ENCODE data around the gene QRICH2. TPM values are rescaled to one million over a fixed set of nuclear protein-coding genes. Genes with fewer than 3 reads are reported as not detected.

QRICH2 gene
- total and polyA plus RNA-seq, 9 of the 15 experiments (the other 6 are each of a cell fraction or from before 2014, with no cell fraction given) = 0.03 to 1.6 (median 0.81) TPM

DNA sequence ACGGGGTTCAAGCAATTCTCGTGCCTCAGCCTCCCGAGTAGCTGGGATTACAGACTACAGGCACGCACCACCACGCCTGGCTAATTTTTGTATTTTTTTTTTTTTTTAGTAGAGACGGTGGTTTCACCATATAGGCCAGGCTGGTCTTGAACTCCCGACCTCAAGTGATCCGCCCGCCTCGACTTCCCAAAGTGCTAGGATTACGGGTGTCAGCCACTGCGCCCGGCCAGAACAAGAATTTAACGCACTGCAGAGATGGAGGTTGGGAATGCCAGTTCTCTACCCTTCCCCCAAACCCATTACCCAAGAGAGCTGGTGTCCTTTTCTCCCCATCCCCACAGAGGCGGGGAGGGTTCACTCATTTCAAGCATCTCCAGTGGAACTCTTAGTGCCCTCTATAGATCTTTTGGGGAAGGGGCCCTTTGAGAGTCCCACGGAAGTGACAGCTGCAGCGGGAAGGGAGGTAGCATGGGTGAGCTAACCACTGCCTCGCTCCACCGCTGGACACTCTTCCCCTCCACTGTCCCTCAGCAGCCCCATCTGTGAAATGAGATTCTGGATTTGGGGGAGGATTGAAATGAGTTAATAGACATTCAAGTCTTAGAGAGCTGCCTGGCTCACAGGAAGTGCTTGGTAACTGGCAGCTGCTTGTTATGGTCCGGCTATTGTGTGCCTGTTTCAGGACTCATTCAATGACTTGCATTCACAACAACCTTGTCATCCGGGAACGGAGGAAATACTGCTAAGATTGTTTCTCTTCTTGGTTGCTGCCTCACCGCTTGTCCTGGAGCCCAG is 46.5 kb downstream of the QRICH2 start (continued):
- TF ChIP-seq, protein P1, sequence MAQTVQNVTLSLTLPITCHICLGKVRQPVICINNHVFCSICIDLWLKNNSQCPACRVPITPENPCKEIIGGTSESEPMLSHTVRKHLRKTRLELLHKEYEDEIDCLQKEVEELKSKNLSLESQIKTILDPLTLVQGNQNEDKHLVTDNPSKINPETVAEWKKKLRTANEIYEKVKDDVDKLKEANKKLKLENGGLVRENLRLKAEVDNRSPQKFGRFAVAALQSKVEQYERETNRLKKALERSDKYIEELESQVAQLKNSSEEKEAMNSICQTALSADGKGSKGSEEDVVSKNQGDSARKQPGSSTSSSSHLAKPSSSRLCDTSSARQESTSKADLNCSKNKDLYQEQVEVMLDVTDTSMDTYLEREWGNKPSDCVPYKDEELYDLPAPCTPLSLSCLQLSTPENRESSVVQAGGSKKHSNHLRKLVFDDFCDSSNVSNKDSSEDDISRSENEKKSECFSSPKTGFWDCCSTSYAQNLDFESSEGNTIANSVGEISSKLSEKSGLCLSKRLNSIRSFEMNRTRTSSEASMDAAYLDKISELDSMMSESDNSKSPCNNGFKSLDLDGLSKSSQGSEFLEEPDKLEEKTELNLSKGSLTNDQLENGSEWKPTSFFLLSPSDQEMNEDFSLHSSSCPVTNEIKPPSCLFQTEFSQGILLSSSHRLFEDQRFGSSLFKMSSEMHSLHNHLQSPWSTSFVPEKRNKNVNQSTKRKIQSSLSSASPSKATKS (CRISPR knock-in tag; IDR thresholded peaks at IDR 0.05) = no peak
- TF ChIP-seq, protein P2, sequence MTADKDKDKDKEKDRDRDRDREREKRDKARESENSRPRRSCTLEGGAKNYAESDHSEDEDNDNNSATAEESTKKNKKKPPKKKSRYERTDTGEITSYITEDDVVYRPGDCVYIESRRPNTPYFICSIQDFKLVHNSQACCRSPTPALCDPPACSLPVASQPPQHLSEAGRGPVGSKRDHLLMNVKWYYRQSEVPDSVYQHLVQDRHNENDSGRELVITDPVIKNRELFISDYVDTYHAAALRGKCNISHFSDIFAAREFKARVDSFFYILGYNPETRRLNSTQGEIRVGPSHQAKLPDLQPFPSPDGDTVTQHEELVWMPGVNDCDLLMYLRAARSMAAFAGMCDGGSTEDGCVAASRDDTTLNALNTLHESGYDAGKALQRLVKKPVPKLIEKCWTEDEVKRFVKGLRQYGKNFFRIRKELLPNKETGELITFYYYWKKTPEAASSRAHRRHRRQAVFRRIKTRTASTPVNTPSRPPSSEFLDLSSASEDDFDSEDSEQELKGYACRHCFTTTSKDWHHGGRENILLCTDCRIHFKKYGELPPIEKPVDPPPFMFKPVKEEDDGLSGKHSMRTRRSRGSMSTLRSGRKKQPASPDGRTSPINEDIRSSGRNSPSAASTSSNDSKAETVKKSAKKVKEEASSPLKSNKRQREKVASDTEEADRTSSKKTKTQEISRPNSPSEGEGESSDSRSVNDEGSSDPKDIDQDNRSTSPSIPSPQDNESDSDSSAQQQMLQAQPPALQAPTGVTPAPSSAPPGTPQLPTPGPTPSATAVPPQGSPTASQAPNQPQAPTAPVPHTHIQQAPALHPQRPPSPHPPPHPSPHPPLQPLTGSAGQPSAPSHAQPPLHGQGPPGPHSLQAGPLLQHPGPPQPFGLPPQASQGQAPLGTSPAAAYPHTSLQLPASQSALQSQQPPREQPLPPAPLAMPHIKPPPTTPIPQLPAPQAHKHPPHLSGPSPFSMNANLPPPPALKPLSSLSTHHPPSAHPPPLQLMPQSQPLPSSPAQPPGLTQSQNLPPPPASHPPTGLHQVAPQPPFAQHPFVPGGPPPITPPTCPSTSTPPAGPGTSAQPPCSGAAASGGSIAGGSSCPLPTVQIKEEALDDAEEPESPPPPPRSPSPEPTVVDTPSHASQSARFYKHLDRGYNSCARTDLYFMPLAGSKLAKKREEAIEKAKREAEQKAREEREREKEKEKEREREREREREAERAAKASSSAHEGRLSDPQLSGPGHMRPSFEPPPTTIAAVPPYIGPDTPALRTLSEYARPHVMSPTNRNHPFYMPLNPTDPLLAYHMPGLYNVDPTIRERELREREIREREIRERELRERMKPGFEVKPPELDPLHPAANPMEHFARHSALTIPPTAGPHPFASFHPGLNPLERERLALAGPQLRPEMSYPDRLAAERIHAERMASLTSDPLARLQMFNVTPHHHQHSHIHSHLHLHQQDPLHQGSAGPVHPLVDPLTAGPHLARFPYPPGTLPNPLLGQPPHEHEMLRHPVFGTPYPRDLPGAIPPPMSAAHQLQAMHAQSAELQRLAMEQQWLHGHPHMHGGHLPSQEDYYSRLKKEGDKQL (CRISPR knock-in tag; IDR thresholded peaks at IDR 0.05; ENCODE audit: borderline replicate concordance) = no peak
- no peak for TF ChIP-seq HMBOX1 (IDR thresholded peaks at IDR 0.05)
- TF ChIP-seq HMG20A (CRISPR knock-in tag; conservative IDR thresholded peaks at IDR 0.05) = no peak
- no peak for TF ChIP-seq U2AF2 (optimal IDR thresholded peaks at IDR 0.05; ENCODE audit: low read depth, low read length)
- no peak for TF ChIP-seq ZNF76 (CRISPR knock-in tag; IDR thresholded peaks at IDR 0.05; ENCODE audit: borderline replicate concordance)

All from K562 (cell line).